ENCODE results near the gene LRTM1.

Gene LRTM1

DNA sequence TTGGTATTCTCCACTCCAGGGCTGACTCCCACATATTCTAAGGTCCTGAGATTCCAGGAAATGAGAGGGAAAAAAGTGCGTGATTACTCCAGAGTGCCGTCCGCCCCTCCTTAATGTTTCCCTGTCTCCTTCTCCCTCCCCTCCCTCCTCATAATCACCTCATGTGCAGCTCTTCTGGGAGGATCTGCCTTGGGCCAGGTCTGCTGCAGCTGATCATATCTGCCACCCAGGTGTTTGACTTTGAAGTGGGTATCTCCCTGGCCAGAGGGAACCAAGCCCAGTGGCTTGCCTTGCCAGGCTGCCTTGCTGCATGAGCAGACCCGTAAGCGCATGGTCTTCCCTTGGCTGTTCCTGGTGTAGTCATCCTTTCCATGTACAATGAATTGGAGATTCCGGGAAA is 28.1 kb upstream of the LRTM1 start:
- ATAC-seq (ENCODE audit: insufficient read depth, low read depth) = no peak
- H3K4me2 ChIP-seq (ENCODE audit: insufficient read depth, low read length) = no peak overlapping the region

DNA sequence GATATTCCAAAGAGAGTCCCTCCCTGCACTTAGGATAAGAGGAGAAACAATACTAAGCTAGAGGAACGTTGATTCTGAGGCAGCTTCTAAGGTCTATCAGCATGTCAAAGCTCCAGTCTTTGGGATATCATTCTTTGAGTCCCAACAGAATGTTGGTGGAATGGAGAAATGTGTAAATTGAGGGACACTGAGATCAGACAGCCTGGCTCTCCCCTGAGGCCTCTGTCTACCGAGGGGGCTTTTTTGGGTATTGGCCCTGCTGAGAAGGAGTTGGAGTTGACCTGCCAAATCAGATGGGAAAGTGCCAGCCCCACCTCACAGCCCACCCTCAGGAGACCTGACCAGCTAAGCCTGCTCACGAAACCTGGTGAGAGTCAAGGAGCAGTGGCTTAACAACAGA is 27.6 kb upstream of the LRTM1 start:
- Histone ChIP-seq H3K36me3 (ENCODE audit: insufficient read depth, low read length) (no peaks in the 10 kb centered on the region), H4K20me1 (ENCODE audit: insufficient read depth, low read length) (no peaks in the 10 kb centered on the region), H3K79me2 (ENCODE audit: insufficient read depth, low read length) (no peaks in the 10 kb centered on the region), H3K9ac (ENCODE audit: low read depth, low read length) (no peak overlapping the region), H3K9me3 (ENCODE audit: insufficient read depth, low read length, severe bottlenecking) (no peaks in the 10 kb centered on the region), H2AFZ (ENCODE audit: low read depth, low read length) (no peak overlapping the region), H3K4me2 (ENCODE audit: insufficient read depth, low read length) (no peak overlapping the region), H3K27me3 (ENCODE audit: insufficient read depth, low read length, poor library complexity) (no peaks in the 10 kb centered on the region), H3K27ac (ENCODE audit: low read length) (no peak overlapping the region), H3K4me1 (ENCODE audit: insufficient read depth, low read length) (no peaks in the 10 kb centered on the region), H3K4me3 (ENCODE audit: low read depth in 1 of 2, low read length in 2 of 2) (no peak overlapping the region)
- ATAC-seq (ENCODE audit: insufficient read depth, low read depth) (no peak), DNase-seq (no peak)
- TF ChIP-seq EZH2 (IDR thresholded peaks at IDR 0.05; ENCODE audit: borderline replicate concordance, low read depth, low read length, severe bottlenecking) (no peak), CTCF (IDR thresholded peaks at IDR 0.05; ENCODE audit: borderline replicate concordance, extremely low read depth, low read length, poor library complexity, severe bottlenecking) (no peak)

More for the DNA sequence above, 28.1 kb upstream of the LRTM1 start:
- Histone ChIP-seq H3K27me3 (ENCODE audit: insufficient read depth, low read length, poor library complexity) (no peaks in the 10 kb centered on the region), H2AFZ (ENCODE audit: low read depth, low read length) (no peak overlapping the region), H3K4me3 (ENCODE audit: low read depth in 1 of 2, low read length in 2 of 2) (no peak overlapping the region), H3K79me2 (ENCODE audit: insufficient read depth, low read length) (no peaks in the 10 kb centered on the region), H3K9me3 (ENCODE audit: insufficient read depth, low read length, severe bottlenecking) (no peaks in the 10 kb centered on the region), H3K4me1 (ENCODE audit: insufficient read depth, low read length) (no peaks in the 10 kb centered on the region), H3K36me3 (ENCODE audit: insufficient read depth, low read length) (no peaks in the 10 kb centered on the region), H3K27ac (ENCODE audit: low read length) (no peak overlapping the region), H3K9ac (ENCODE audit: low read depth, low read length) (no peak overlapping the region), H4K20me1 (ENCODE audit: insufficient read depth, low read length) (no peaks in the 10 kb centered on the region)
- no peak for TF ChIP-seq CTCF (IDR thresholded peaks at IDR 0.05; ENCODE audit: borderline replicate concordance, extremely low read depth, low read length, poor library complexity, severe bottlenecking)
- no peak for TF ChIP-seq EZH2 (IDR thresholded peaks at IDR 0.05; ENCODE audit: borderline replicate concordance, low read depth, low read length, severe bottlenecking)
- no peak for DNase-seq

GRCh38 chr3:54954521-54954920 is 26.7 kb upstream of the LRTM1 start:
- H3K36me3 ChIP-seq (ENCODE audit: insufficient read depth, low read length) = no peaks in the 10 kb centered on the region
- no peak overlapping the region for H3K4me2 ChIP-seq (ENCODE audit: insufficient read depth, low read length)
- no peak for ATAC-seq (ENCODE audit: insufficient read depth, low read depth)
- no peaks in the 10 kb centered on the region for H3K27me3 ChIP-seq (ENCODE audit: insufficient read depth, low read length, poor library complexity)
- H3K9ac ChIP-seq (ENCODE audit: low read depth, low read length) = no peak overlapping the region
- no peaks in the 10 kb centered on the region for H3K79me2 ChIP-seq (ENCODE audit: insufficient read depth, low read length)
- H3K4me3 ChIP-seq (ENCODE audit: low read depth in 1 of 2, low read length in 2 of 2) = no peak overlapping the region
- TF ChIP-seq EZH2 (IDR thresholded peaks at IDR 0.05; ENCODE audit: borderline replicate concordance, low read depth, low read length, severe bottlenecking) (no peak), CTCF (IDR thresholded peaks at IDR 0.05; ENCODE audit: borderline replicate concordance, extremely low read depth, low read length, poor library complexity, severe bottlenecking) (no peak)
- no peak overlapping the region for H2AFZ ChIP-seq (ENCODE audit: low read depth, low read length)
- H4K20me1 ChIP-seq (ENCODE audit: insufficient read depth, low read length) = no peaks in the 10 kb centered on the region
- no peaks in the 10 kb centered on the region for H3K4me1 ChIP-seq (ENCODE audit: insufficient read depth, low read length)
- no peak for DNase-seq
- H3K9me3 ChIP-seq (ENCODE audit: insufficient read depth, low read length, severe bottlenecking) = no peaks in the 10 kb centered on the region
- no peak overlapping the region for H3K27ac ChIP-seq (ENCODE audit: low read length)

GRCh38 chr3:54954022-54954421 is 26.2 kb upstream of the LRTM1 start:
- no peak overlapping the region for H3K9ac ChIP-seq (ENCODE audit: low read depth, low read length)
- H2AFZ ChIP-seq (ENCODE audit: low read depth, low read length) = no peak overlapping the region
- H3K36me3 ChIP-seq (ENCODE audit: insufficient read depth, low read length) = no peaks in the 10 kb centered on the region
- ATAC-seq (ENCODE audit: insufficient read depth, low read depth) = no peak
- DNase-seq = no peak
- no peaks in the 10 kb centered on the region for H3K9me3 ChIP-seq (ENCODE audit: insufficient read depth, low read length, severe bottlenecking)
- H3K27me3 ChIP-seq (ENCODE audit: insufficient read depth, low read length, poor library complexity) = no peaks in the 10 kb centered on the region
- H3K4me2 ChIP-seq (ENCODE audit: insufficient read depth, low read length) = no peak overlapping the region
- H3K4me1 ChIP-seq (ENCODE audit: insufficient read depth, low read length) = no peaks in the 10 kb centered on the region
- no peaks in the 10 kb centered on the region for H3K79me2 ChIP-seq (ENCODE audit: insufficient read depth, low read length)
- TF ChIP-seq EZH2 (IDR thresholded peaks at IDR 0.05; ENCODE audit: borderline replicate concordance, low read depth, low read length, severe bottlenecking) (no peak), CTCF (IDR thresholded peaks at IDR 0.05; ENCODE audit: borderline replicate concordance, extremely low read depth, low read length, poor library complexity, severe bottlenecking) (no peak)
- H4K20me1 ChIP-seq (ENCODE audit: insufficient read depth, low read length) = no peaks in the 10 kb centered on the region
- no peak overlapping the region for H3K4me3 ChIP-seq (ENCODE audit: low read depth in 1 of 2, low read length in 2 of 2)
- H3K27ac ChIP-seq (ENCODE audit: low read length) = no peak overlapping the region
